Caco-2 (cell line): Measurements from ENCODE around the gene XRCC4. TPM values are rescaled to one million over a fixed set of nuclear protein-coding genes. Genes with fewer than 3 reads are reported as not detected.

Experiments used
- BruUV-seq: library from RNA; stranded (reverse); fragments of 400-500 nt; replicated peaks from 2 replicates; lab custom pipeline; 2021; lab: Mats Ljungman, UMichigan
- CTCF ChIA-PET: fragments of 300-600 bp; sonication (Branson Sonifier 250); formaldehyde crosslinking; loops from one replicate; lab custom pipeline; 2022; ENCODE audit warnings: antibody characterized with exemption; lab: Charles Lee
- POLR2A ChIA-PET: fragments of 300-600 bp; sonication (Branson Sonifier 250); formaldehyde crosslinking; loops from one replicate; lab custom pipeline; 2022; ENCODE audit warnings: antibody characterized with exemption; lab: Charles Lee
- DNase-seq, 2 experiments: peaks; one replicate each; pipeline versions ENCODE4 v3.0.0 to v3.0.0-alpha.2; 2020 to 2022
- H3K27me3 ChIP-seq: replicated peaks from 2 replicates; pipeline ENCODE4 v1.6.0; 2011; ENCODE audit warnings: low read length; ENCODE audit not compliant: control insufficient read depth, insufficient read depth
- H3K36me3 ChIP-seq: 2 replicates; pipeline ENCODE4 v1.5.1; 2011; ENCODE audit warnings: low read length; ENCODE audit not compliant: control insufficient read depth, insufficient read depth
- H3K4me1 ChIP-seq: fragments of 250-450 bp; sonication (Bioruptor Pico); 2 replicates; pipeline ENCODE4 v1.5.1; 2020; ENCODE audit warnings: mild to moderate bottlenecking
- H3K4me3 ChIP-seq: 2 replicates; pipeline ENCODE4 v1.5.1; 2011; ENCODE audit warnings: low read depth, mild to moderate bottlenecking, control low read depth, low read length
- H3K9me3 ChIP-seq: fragments of 250-450 bp; sonication (Bioruptor Pico); 2 replicates; pipeline ENCODE4 v1.5.1; 2020; ENCODE audit warnings: mild to moderate bottlenecking, moderate library complexity
- H3K27ac Mint-ChIP-seq: one replicate; pipeline ENCODE4 v1.8.0; 2022; ENCODE audit warnings: mixed read lengths; ENCODE audit not compliant: unreplicated experiment
- H3K27me3 Mint-ChIP-seq: one replicate; pipeline ENCODE4 v1.8.0; 2022; ENCODE audit warnings: mixed read lengths; ENCODE audit not compliant: insufficient read depth, unreplicated experiment
- H3K36me3 Mint-ChIP-seq: one replicate; pipeline ENCODE4 v1.8.0; 2022; ENCODE audit warnings: mild to moderate bottlenecking, mixed read lengths; ENCODE audit not compliant: insufficient read depth, unreplicated experiment
- H3K4me1 Mint-ChIP-seq: one replicate; pipeline ENCODE4 v1.8.0; 2022; ENCODE audit warnings: low read depth, mixed read lengths; ENCODE audit not compliant: unreplicated experiment
- H3K4me3 Mint-ChIP-seq: one replicate; pipeline ENCODE4 v1.8.0; 2022; ENCODE audit warnings: mild to moderate bottlenecking, moderate library complexity, mixed read lengths; ENCODE audit not compliant: unreplicated experiment
- H3K9me3 Mint-ChIP-seq: one replicate; pipeline ENCODE4 v1.8.0; 2022; ENCODE audit warnings: mixed read lengths; ENCODE audit not compliant: unreplicated experiment
- intact Hi-C: fragments of 100-400 bp; cut with micrococcal nuclease; formaldehyde crosslinking; loops from one replicate; pipeline ENCODE4 v1.10.0; 2022; ENCODE audit not compliant: unreplicated experiment
- total RNA-seq: library from RNA; stranded (reverse); gene quantifications from 2 replicates; pipeline ENCODE4 v1.2.3, GENCODE V29; 2022
- TF ChIP-seq, protein P1 (sequence below), 2 experiments: fragments of 200-600 bp in 1 of 2; IDR thresholded peaks; 1 replicate in 1 of 2; 2 replicates in 1 of 2; pipeline versions ENCODE4 v1.5.1 to v1.8.0; 2011 to 2022; ENCODE audit warnings: antibody characterized with exemption in 1 of 2, control low read depth in 1 of 2, inconsistent platforms in 1 of 2, low read depth in 1 of 2, low read length in 1 of 2, mild to moderate bottlenecking in 1 of 2, moderate library complexity in 1 of 2; ENCODE audit not compliant: insufficient read depth in 1 of 2, severe bottlenecking in 1 of 2, unreplicated experiment in 1 of 2

XRCC4 gene
- total RNA-seq, 1 experiment from 2014 or later = 13.0 TPM

DNA sequence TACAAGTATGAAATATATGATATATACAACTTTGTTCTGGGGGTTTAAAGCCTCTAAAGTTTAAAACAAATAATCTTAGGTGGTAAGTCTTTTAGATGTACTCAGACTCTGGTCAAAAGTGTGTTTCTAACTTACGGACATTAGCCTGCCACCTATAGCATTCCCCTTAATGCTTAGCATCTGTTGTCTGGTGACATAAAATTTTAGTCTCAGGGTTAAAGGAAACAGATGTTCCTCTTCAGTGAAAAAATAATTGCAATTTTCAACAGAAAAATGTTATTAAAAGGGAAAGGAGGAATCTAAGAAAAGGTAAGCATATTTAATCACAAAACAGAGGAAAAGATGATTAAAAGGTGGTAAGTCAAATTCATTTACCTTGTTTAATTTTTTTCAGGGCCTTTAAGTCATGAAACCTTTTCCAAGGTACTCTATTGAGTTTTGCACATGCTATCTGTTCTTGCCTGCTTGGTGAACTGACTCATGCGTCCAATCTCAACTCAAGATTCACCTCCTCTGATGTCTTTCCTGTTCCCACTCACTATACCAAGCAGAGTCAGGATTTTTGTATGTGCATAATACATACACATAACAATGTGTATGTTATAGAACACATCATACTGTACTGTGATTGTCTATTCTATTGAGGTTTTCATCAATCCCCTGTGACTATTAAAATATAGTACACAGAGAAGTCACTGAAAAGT lies 8.1 kb upstream of the XRCC4 start:
- Mint-ChIP-seq H3K9me3 (no peaks in the 10 kb centered on the region), H3K4me1 (peaks cover 7% of the 10 kb centered on the region), H3K27me3 (no peaks in the 10 kb centered on the region), H3K27ac (no peak overlapping the region), H3K36me3 (peaks cover 7% of the 10 kb centered on the region), H3K4me3 (no peak overlapping the region)
- no peaks in the 10 kb centered on the region for H3K27me3 ChIP-seq
- H3K9me3 ChIP-seq = no peaks in the 10 kb centered on the region
- intact Hi-C loops = no loop called here
- CTCF ChIA-PET = no interaction called here
- POLR2A ChIA-PET = no interaction called here
- BruUV-seq = no TSS peak
- DNase-seq = no peak
- H3K36me3 ChIP-seq = 0 out of 2 replicates have a peak, but pooled peaks cover 1% of the 10 kb centered on the region
- 0 out of 2 replicates have a peak, but pooled peaks cover 4% of the 10 kb centered on the region for H3K4me1 ChIP-seq
- H3K4me3 ChIP-seq = no peak overlapping the region
- TF ChIP-seq, protein P1, sequence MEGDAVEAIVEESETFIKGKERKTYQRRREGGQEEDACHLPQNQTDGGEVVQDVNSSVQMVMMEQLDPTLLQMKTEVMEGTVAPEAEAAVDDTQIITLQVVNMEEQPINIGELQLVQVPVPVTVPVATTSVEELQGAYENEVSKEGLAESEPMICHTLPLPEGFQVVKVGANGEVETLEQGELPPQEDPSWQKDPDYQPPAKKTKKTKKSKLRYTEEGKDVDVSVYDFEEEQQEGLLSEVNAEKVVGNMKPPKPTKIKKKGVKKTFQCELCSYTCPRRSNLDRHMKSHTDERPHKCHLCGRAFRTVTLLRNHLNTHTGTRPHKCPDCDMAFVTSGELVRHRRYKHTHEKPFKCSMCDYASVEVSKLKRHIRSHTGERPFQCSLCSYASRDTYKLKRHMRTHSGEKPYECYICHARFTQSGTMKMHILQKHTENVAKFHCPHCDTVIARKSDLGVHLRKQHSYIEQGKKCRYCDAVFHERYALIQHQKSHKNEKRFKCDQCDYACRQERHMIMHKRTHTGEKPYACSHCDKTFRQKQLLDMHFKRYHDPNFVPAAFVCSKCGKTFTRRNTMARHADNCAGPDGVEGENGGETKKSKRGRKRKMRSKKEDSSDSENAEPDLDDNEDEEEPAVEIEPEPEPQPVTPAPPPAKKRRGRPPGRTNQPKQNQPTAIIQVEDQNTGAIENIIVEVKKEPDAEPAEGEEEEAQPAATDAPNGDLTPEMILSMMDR (IDR thresholded peaks at IDR 0.05; ENCODE audit: insufficient read depth in 1 of 2, low read depth in 1 of 2, low read length in 1 of 2, severe bottlenecking in 1 of 2, unreplicated experiment in 1 of 2) = no peak

DNA sequence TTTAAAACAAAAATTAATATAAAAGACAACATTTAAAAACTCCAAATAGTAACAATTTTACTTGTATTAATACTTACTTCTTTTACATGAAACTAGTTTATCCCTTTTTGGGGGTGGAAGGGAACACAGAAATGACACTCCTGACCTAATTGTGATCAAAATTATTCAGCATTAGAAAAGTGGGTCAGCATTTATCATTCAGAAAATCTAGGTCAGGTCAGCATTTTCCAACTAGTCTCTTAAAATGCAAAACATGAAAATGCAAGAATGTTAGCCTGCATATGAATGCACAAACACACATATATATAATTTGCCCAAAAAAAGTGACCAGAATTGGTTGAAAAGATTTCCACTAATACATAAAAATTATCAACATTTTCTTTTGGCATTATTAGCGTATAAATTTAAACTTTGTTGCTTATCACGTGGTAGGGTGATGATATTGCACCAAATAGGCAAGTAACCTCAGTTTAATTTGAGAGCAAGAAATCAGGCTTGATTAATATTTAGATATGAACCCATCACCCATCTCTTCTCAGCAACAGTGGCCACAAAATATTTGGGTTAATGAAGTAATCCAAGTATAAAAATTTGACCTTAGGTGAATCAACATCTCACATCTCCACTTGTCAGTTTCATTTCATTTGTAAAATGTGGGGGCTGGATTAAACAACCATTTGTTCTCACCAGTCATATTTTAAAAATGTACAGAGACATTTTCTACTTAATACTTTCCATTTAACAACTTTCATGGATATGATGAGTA lies 5.9 kb upstream of the XRCC4 start:
- POLR2A ChIA-PET = no interaction called here
- no peak for DNase-seq
- intact Hi-C loops = no loop called here
- TF ChIP-seq, protein P1 (IDR thresholded peaks at IDR 0.05; ENCODE audit: insufficient read depth in 1 of 2, low read depth in 1 of 2, low read length in 1 of 2, severe bottlenecking in 1 of 2, unreplicated experiment in 1 of 2) = no peak
- no TSS peak for BruUV-seq
- peaks cover 7% of the 10 kb centered on the region for H3K36me3 Mint-ChIP-seq
- H3K4me3 ChIP-seq = no peak overlapping the region
- peaks cover 8% of the 10 kb centered on the region; the same call in 1 of the 2 replicates for H3K4me1 ChIP-seq
- H3K27me3 Mint-ChIP-seq = no peaks in the 10 kb centered on the region
- no peaks in the 10 kb centered on the region for H3K9me3 ChIP-seq
- CTCF ChIA-PET = no interaction called here
- no peaks in the 10 kb centered on the region for H3K27me3 ChIP-seq
- H3K36me3 ChIP-seq = 0 out of 2 replicates have a peak, but pooled peaks cover 1% of the 10 kb centered on the region
- no peak overlapping the region for H3K27ac Mint-ChIP-seq
- no peaks in the 10 kb centered on the region for H3K9me3 Mint-ChIP-seq
- no peak overlapping the region for H3K4me3 Mint-ChIP-seq
- peaks cover 7% of the 10 kb centered on the region for H3K4me1 Mint-ChIP-seq

DNA sequence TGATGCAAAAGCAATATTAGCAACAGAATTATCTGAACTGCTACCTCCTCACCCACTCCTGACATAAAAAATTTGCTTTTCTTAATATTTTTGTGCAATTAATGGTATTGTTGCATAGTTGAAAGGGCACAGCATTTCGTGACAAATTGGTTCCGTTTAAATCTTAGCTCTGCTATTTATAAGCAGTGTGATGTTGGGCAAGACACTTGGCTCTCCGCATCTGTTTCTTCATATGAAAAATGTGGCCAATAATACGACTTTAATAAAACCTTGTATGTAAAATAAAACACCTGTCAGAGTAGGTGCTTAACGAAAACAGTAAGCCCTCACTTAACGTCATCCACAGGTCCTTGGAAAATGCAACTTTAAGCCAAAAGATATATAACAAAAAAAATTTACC lies 4.4 kb upstream of the XRCC4 start:
- TF ChIP-seq, protein P1 (IDR thresholded peaks at IDR 0.05; ENCODE audit: insufficient read depth in 1 of 2, low read depth in 1 of 2, low read length in 1 of 2, severe bottlenecking in 1 of 2, unreplicated experiment in 1 of 2) = no peak
- Histone ChIP-seq H3K9me3 (no peaks in the 10 kb centered on the region), H3K4me1 (peaks cover 7% of the 10 kb centered on the region; the same call in 1 of the 2 replicates), H3K4me3 (no peak overlapping the region), H3K36me3 (no peaks in the 10 kb centered on the region), H3K27me3 (no peaks in the 10 kb centered on the region)
- H3K36me3 Mint-ChIP-seq = peaks cover 13% of the 10 kb centered on the region
- intact Hi-C loops = no loop called here
- H3K27me3 Mint-ChIP-seq = no peaks in the 10 kb centered on the region
- no peak for DNase-seq
- H3K9me3 Mint-ChIP-seq = no peaks in the 10 kb centered on the region
- H3K4me3 Mint-ChIP-seq = no peak overlapping the region
- no TSS peak for BruUV-seq
- H3K27ac Mint-ChIP-seq = no peak overlapping the region
- ChIA-PET CTCF (no interaction called here), POLR2A (no interaction called here)
- peaks cover 7% of the 10 kb centered on the region for H3K4me1 Mint-ChIP-seq
